Kidney (tissue), 14 donors: ENCODE results near the gene C5orf15. TPM values are rescaled to one million over a fixed set of nuclear protein-coding genes. Genes with fewer than 3 reads are reported as not detected.

ENCODE experiments used
- DNase-seq, 5 donors: peaks; one replicate each; pipeline ENCODE4 v3.0.0-alpha.2; 2013 to 2020
- FAIRE-seq: peaks from 2 replicates; lab custom pipeline; 2012; peaks lifted over from hg19 to GRCh38; lab: Jason Lieb, UNC
- H3K27ac ChIP-seq, 2 donors: one replicate each; pipeline ENCODE4 v1.7.0; 2013; ENCODE audit warnings: low read depth in 2 of 2, low read length in 2 of 2, inconsistent platforms in 1 of 2
- H3K27me3 ChIP-seq: one replicate; pipeline ENCODE4 v1.7.1; 2013; ENCODE audit warnings: low read length, inconsistent platforms; ENCODE audit not compliant: control insufficient read depth, insufficient read depth
- H3K36me3 ChIP-seq, 3 donors: one replicate each; pipeline versions ENCODE4 v1.7.0 to v1.7.1; 2013; ENCODE audit warnings: low read length in 3 of 3, control low read depth in 1 of 3, inconsistent platforms in 1 of 3; ENCODE audit not compliant: insufficient read depth in 3 of 3, control insufficient read depth in 2 of 3
- H3K4me1 ChIP-seq, 3 donors: one replicate each; pipeline versions ENCODE4 v1.7.0 to v1.7.1; 2013; ENCODE audit warnings: low read length in 3 of 3, inconsistent platforms in 1 of 3, low read depth in 1 of 3; ENCODE audit not compliant: control insufficient read depth in 2 of 3, insufficient read depth in 2 of 3
- H3K4me3 ChIP-seq, 3 donors: one replicate each; pipeline versions ENCODE4 v1.7.0 to v1.8.1; 2013; ENCODE audit warnings: low read length in 3 of 3, control low read depth in 1 of 3, inconsistent platforms in 1 of 3
- H3K9ac ChIP-seq, 3 donors: one replicate each; pipeline versions ENCODE4 v1.7.0 to v1.7.1; 2013; ENCODE audit warnings: low read length in 3 of 3, control low read depth in 1 of 3, inconsistent platforms in 1 of 3
- H3K9me3 ChIP-seq, 3 donors: one replicate each; pipeline versions ENCODE4 v1.7.0 to v1.7.1; 2013; ENCODE audit warnings: low read length in 3 of 3, control low read depth in 1 of 3, inconsistent platforms in 1 of 3; ENCODE audit not compliant: control insufficient read depth in 2 of 3, insufficient read depth in 1 of 3
- intact Hi-C: fragments of 100-400 bp; cut with DNase I; formaldehyde crosslinking; loops from one replicate; pipeline ENCODE4 v1.11.1; 2022
- polyA plus RNA-seq: library from polyadenylated mRNA; stranded (reverse); fragments of 350-450 nt; fragmentation: Illumina TruSeq; extraction: RNeasy Lipid Tissue Mini Kit (QIAGEN cat#74804); gene quantifications from one replicate; pipeline ENCODE4 v1.2.3, GENCODE V29; 2014; ENCODE audit warnings: low read depth, low replicate concordance; ENCODE audit not compliant: insufficient read depth
- total RNA-seq: library from RNA; stranded (reverse); fragmentation: NEBNext Ultra II Directional; extraction: Animal tissue kit (Norgen Biotek cat#: 25700); gene quantifications from one replicate; pipeline ENCODE4 v1.2.1, GENCODE V29; 2021
- TF ChIP-seq, protein P1 (sequence below): IDR thresholded peaks from 3 replicates; pipeline ENCODE4 v1.5.1; 2012; ENCODE audit warnings: mild to moderate bottlenecking, moderate library complexity, borderline replicate concordance; ENCODE audit not compliant: insufficient read depth; ENCODE audit errors: extremely low read depth
- donor health status: control.
- donor health status: control.
- donor health status: control.
- donor health status: control.
- donor health status: control.
- donor health status: DM: yes; HTN: yes; CAD: no.
- donor health status: Normal renal cell carcinoma (clear cell type).

Gene C5orf15
- total and polyA plus RNA-seq, 2 donors from 2014 or later = 43.9 to 54.4 TPM

DNA sequence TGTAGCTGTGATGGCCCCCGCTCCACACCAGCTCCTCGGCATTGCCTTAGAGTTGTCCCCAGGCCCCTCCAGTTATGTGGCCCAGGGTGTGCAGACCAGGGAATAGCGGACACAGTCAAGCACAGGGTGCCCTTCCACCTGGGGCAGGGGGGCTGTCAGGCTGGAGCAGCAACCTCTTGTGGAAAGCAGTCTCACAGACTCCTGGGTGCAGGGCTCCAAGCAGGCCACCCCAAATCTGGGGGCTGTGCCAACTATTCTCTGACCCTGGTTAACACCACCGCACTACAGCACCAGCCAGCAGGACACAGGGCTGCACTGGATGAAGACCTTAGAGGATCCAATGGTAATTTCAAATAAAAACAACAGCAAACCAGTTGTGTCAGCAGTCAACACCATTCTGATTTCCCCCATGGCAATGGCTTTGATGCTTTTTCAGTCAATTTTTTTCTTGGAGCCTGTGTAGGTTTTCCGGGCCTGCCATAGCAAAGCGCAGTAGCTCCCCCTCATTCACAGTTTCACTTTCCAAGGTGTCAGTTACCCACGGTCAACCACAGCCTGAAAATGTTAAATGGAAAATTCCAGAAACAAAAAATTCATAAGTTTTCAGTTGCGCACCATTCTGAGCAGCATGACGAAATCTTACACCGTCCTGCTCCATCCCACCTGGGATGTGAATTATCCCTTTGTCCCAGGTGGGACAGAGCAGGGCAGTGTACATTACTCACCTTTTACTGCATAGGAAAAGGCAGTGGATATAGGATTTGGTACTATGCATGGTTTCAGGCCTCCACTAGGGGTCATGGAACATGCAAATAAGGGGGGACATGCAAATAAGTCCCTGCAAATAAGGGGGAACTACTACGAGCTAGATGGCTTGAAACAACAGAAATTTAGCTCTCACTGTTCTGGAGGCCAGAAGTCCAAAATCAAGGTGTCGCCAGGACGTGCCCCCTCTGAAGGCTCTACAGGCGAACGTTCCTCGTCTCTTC is 49.0 kb downstream of the C5orf15 start:
- Histone ChIP-seq H3K4me3 (no peak overlapping the region), H3K9me3 (no peaks in the 10 kb centered on the region), H3K27ac (no peak overlapping the region), H3K36me3 (no peaks in the 10 kb centered on the region), H3K9ac (no peak overlapping the region), H3K27me3 (no peaks in the 10 kb centered on the region), H3K4me1 (peaks cover 0 to 2% (median 0%) of the 10 kb centered on the region in 3 donors)
- TF ChIP-seq, protein P1, sequence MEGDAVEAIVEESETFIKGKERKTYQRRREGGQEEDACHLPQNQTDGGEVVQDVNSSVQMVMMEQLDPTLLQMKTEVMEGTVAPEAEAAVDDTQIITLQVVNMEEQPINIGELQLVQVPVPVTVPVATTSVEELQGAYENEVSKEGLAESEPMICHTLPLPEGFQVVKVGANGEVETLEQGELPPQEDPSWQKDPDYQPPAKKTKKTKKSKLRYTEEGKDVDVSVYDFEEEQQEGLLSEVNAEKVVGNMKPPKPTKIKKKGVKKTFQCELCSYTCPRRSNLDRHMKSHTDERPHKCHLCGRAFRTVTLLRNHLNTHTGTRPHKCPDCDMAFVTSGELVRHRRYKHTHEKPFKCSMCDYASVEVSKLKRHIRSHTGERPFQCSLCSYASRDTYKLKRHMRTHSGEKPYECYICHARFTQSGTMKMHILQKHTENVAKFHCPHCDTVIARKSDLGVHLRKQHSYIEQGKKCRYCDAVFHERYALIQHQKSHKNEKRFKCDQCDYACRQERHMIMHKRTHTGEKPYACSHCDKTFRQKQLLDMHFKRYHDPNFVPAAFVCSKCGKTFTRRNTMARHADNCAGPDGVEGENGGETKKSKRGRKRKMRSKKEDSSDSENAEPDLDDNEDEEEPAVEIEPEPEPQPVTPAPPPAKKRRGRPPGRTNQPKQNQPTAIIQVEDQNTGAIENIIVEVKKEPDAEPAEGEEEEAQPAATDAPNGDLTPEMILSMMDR = no peak
- DNase-seq (no peak), FAIRE-seq (no peak)
- intact Hi-C loops = no loop called here

DNA sequence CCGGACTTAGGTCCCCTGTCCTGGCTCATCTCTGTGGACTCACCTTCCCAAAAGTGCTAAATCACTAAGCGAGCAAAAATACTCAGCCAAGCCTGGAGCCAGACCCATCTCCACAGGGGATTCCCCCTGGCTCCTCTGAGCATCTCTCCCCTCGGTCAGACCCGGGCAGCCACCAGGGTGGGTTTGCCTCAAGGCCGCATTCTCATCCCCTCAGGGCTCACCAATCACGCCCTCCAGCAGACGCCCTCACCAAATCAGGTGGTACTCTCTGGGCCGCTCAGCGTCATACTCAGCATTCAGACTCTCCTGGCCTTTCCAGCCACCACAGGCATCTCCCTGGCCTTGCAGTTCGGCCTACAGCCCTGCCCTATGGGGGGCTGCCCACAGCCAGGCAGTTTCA is 49.7 kb downstream of the C5orf15 start:
- Histone ChIP-seq H3K36me3 (no peaks in the 10 kb centered on the region), H3K4me3 (no peak overlapping the region), H3K9me3 (no peaks in the 10 kb centered on the region), H3K4me1 (peaks cover 0 to 5% (median 0%) of the 10 kb centered on the region in 3 donors), H3K9ac (no peak overlapping the region), H3K27me3 (no peaks in the 10 kb centered on the region), H3K27ac (no peak overlapping the region)
- FAIRE-seq (no peak), DNase-seq (no peak)
- intact Hi-C loops = no loop called here
- TF ChIP-seq, protein P1 = no peak

DNA sequence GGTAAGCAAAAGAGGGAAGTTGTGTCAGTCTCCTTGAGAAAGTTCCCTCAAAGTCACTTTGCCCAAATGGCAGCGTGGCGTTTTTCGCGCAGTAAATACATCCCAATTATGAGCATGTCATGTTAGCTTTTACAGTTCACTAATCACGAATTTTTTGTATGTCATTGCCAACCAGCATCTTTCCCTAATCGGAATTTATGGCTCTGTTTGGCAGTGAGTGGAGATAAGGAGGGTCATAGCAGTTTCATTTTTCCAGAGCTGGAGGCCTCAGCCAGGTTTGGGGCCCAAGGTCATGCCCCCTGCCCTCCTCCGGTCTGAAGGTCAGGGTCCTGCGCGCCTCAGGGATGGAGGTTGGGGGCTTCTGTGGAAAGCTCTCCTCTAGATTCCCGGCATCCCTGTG is 50.1 kb downstream of the C5orf15 start:
- H3K27ac ChIP-seq = no peak overlapping the region

More for the DNA sequence above, 50.1 kb downstream of the C5orf15 start:
- no peak for DNase-seq
- Histone ChIP-seq H3K9ac (no peak overlapping the region), H3K9me3 (no peaks in the 10 kb centered on the region), H3K4me3 (no peak overlapping the region), H3K27me3 (no peaks in the 10 kb centered on the region), H3K4me1 (peaks cover 0 to 8% (median 4%) of the 10 kb centered on the region in 3 donors), H3K36me3 (no peaks in the 10 kb centered on the region)
- intact Hi-C loops = no loop called here
- no peak for FAIRE-seq
- TF ChIP-seq, protein P1 = no peak
